Measurements from ENCODE around the gene STMN1. TPM values are rescaled to one million over a fixed set of nuclear protein-coding genes. Genes with fewer than 3 reads are reported as not detected.

The STMN1 gene
- total RNA-seq, 1 donor, result 50.6 TPM

Small RNA genes within 50 kb of the gene (small RNA-seq; reads per million reads assigned to genes)
- gene AL033528.1 (not detected), gene RF00019 (not detected), gene SNRPFP2 (not detected)

Other genes starting within 250 kb of the STMN1 start
- gene SELENON, start 106.2 kb downstream of the STMN1 start, total RNA-seq, result 39.3 TPM
- 55.2 TPM for gene MTFR1L, start 86.5 kb downstream of the STMN1 start, total RNA-seq
- 1.3 TPM for gene AUNIP, start 47.0 kb downstream of the STMN1 start, total RNA-seq
- 25.6 TPM for gene PAQR7, start 30.7 kb downstream of the STMN1 start, total RNA-seq
- 6.5 TPM for gene PAFAH2, start 91.6 kb upstream of the STMN1 start, total RNA-seq
- gene EXTL1, start 115.4 kb upstream of the STMN1 start, total RNA-seq, result under 0.01 TPM
- gene SLC30A2, start 139.7 kb upstream of the STMN1 start, total RNA-seq, result under 0.01 TPM
- not detected for gene TRIM63, start 161.2 kb upstream of the STMN1 start, total RNA-seq
- 8.6 TPM for gene PDIK1L, start 205.4 kb upstream of the STMN1 start, total RNA-seq